AG04450 (cell line): ENCODE measurements around the gene SV2B. TPM values are rescaled to one million over a fixed set of nuclear protein-coding genes. Genes with fewer than 3 reads are reported as not detected.

Source experiments
- CTCF ChIA-PET: fragments of 300-600, 350-600 bp; formaldehyde crosslinking; extraction: SDS; loops from one replicate; lab custom pipeline; 2022; ENCODE audit warnings: antibody characterized with exemption, inconsistent platforms; lab: Charles Lee
- POLR2A ChIA-PET: fragments of 350-600 bp; formaldehyde crosslinking; extraction: SDS; loops from one replicate; lab custom pipeline; 2021; ENCODE audit warnings: antibody characterized with exemption, inconsistent platforms; lab: Yijun Ruan, JAX
- DNase-seq: peaks from one replicate; pipeline ENCODE4 v3.0.0-alpha.2; 2011; ENCODE audit warnings: low read depth, low spot score
- H3K27ac ChIP-seq: one replicate; pipeline ENCODE4 v1.5.1; 2012; ENCODE audit warnings: low read depth, low read length, control low read depth
- H3K27me3 ChIP-seq: one replicate; pipeline ENCODE4 v1.6.0; 2012; ENCODE audit warnings: low read length; ENCODE audit not compliant: control insufficient read depth, insufficient read depth
- H3K4me3 ChIP-seq: 2 replicates; pipeline ENCODE4 v1.5.1; 2011; ENCODE audit warnings: mild to moderate bottlenecking, low read depth, low read length, control low read depth
- H3K9me3 ChIP-seq: 2 replicates; pipeline ENCODE4 v1.5.1; 2012; ENCODE audit warnings: low read length; ENCODE audit not compliant: control insufficient read depth, insufficient read depth
- CTCF ChIP-seq: IDR thresholded peaks from 2 replicates; pipeline ENCODE4 v1.5.1; 2011; ENCODE audit warnings: low read depth, low read length, control low read depth, inconsistent platforms
- polyA plus RNA-seq: library from polyadenylated mRNA; depleted of rRNA; stranded (reverse); fragments of >200 nt; gene quantifications from 2 replicates; pipeline ENCODE4 v1.2.3, GENCODE V29; 2011

Gene SV2B
- polyA plus RNA-seq, 1 experiment: not detected

- CTCF ChIA-PET: no interaction called here
Measured at GRCh38 chr15:91133511-91133910, 33.5 kb downstream of the SV2B start.

GRCh38 chr15:91135201-91136130 lies 35.4 kb downstream of the SV2B start:
- no peak for TF ChIP-seq CTCF
- ChIA-PET CTCF (no interaction called here), POLR2A (no interaction called here)
- no peaks in the 10 kb centered on the region for H3K9me3 ChIP-seq
- H3K4me3 ChIP-seq: no peak overlapping the region
- H3K27me3 ChIP-seq: no peaks in the 10 kb centered on the region
- H3K27ac ChIP-seq: no peak overlapping the region
- DNase-seq: no peak

More at GRCh38 chr15:91133511-91133910, 33.5 kb downstream of the SV2B start:
- Histone ChIP-seq H3K9me3 (no peaks in the 10 kb centered on the region), H3K27ac (no peak overlapping the region), H3K27me3 (no peaks in the 10 kb centered on the region), H3K4me3 (no peak overlapping the region)
- DNase-seq: no peak
- POLR2A ChIA-PET: no interaction called here
- TF ChIP-seq CTCF: no peak

- Histone ChIP-seq H3K4me3 (no peak overlapping the region), H3K27me3 (no peaks in the 10 kb centered on the region), H3K27ac (no peak overlapping the region), H3K9me3 (no peaks in the 10 kb centered on the region)
- POLR2A ChIA-PET: no interaction called here
- TF ChIP-seq CTCF: no peak
- DNase-seq: no peak
- CTCF ChIA-PET: no interaction called here
Measured at GRCh38 chr15:91136386-91136923, 36.4 kb downstream of the SV2B start.

- Histone ChIP-seq H3K27ac (no peak overlapping the region), H3K27me3 (no peaks in the 10 kb centered on the region), H3K9me3 (no peaks in the 10 kb centered on the region), H3K4me3 (no peak overlapping the region)
- POLR2A ChIA-PET: no interaction called here
- no peak for TF ChIP-seq CTCF
- CTCF ChIA-PET: interaction anchor here (1.4 kb wide), 1 partner anchor 17 kb away, joined by 3 read pairs; no protein-coding TSS in a partner anchor
- no peak for DNase-seq
Measured at GRCh38 chr15:91140601-91141000, 40.5 kb downstream of the SV2B start.

- CTCF ChIA-PET: interaction anchor here (1.4 kb wide), 1 partner anchor 17 kb away, joined by 3 read pairs; no protein-coding TSS in a partner anchor
- TF ChIP-seq CTCF: no peak
- Histone ChIP-seq H3K27ac (no peak overlapping the region), H3K4me3 (no peak overlapping the region), H3K9me3 (no peaks in the 10 kb centered on the region), H3K27me3 (no peaks in the 10 kb centered on the region)
- DNase-seq: no peak
- POLR2A ChIA-PET: no interaction called here
Measured at GRCh38 chr15:91141097-91141496, 41.0 kb downstream of the SV2B start.
